C4-2B (cell line): ENCODE measurements around the gene ERBB3.
A peak's percentile ranks its signal among the peaks of the same experiment; 100 is the strongest.

Experiments used
- CTCF ChIP-seq: fragments of 450-650 bp; conservative IDR thresholded peaks from 2 replicates; pipeline ENCODE4 v1.5.1; 2017; ENCODE audit warnings: mild to moderate bottlenecking
- ZFX ChIP-seq: fragments of 450-650 bp; IDR thresholded peaks from 2 replicates; pipeline ENCODE4 v1.6.1; 2017

- peak; percentile 63 for TF ChIP-seq CTCF
- peak; percentile 56 for TF ChIP-seq ZFX
Observed at GRCh38 chr12:56117778-56118687, 38.1 kb downstream of the ERBB3 start, which contains the start of gene ZC3H10.
